ENCODE results near the gene C15orf39. TPM values are rescaled to one million over a fixed set of nuclear protein-coding genes. Genes with fewer than 3 reads are reported as not detected.
"Not testable (repeated sequence)": the region's sequence is repeated elsewhere in the genome, so short reads cannot be mapped to it uniquely, and the experiment has no call there.

Gene C15orf39
- total RNA-seq, result 14.8 TPM
- long read RNA-seq, full-length matches to known transcripts, result 3 of 10 reads
- long read RNA-seq, partial matches to known transcripts, result 6 of 10 reads
- long read RNA-seq, other reads (novel, unspliced or antisense), result 1 of 10 reads

GRCh38 chr15:75201616-75202250 is at the start of gene C15orf39:
Gene C15orf39, plus strand, starts transcription at chr15:75201882. Its CDS starts 4,167 bp downstream, at chr15:75206049.
- ATAC-seq, result peak; percentile 81
- intact Hi-C loops (cut with micrococcal nuclease), result loop anchor here (5.0 kb wide), 2 partner anchors 159 to 174 kb away; no protein-coding TSS in a partner anchor
- DNase-seq, result peak; percentile 90

DNA sequence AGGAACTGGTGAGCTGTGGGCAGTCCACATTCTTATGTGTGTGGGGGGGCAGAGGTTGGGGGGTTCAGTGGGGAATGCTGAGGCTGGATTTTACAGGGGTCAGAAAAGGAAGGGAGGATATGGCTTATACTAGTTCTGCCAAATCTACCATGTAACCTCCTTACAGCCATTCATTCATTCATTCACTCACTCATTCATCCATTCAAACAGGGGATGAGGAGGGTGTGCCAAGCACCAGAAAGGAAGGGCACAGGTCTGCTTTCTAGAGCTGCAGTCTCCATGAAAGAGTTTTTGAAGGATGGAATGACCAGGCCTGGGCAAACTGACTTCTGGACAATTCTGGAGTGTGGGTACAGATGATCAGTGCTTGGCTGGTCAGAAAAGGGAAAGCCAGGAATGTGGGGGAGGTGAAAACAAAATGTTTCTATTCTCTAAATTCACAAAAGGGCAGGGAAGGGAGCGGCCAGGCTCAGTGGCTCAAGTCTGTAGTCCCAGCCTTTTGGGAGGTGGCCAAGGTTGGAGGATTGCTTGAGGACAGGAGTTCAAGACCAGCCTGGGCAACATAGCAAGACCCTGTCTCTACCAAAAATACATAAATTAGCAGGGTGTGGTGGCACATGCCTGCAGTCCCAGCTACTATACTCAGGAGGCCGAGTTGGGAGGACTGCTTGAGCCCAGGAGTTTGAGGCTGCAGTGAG is 49.2 kb upstream of the C15orf39 start:
- DNase-seq, result no peak
- no peak for ATAC-seq
- intact Hi-C loops (cut with micrococcal nuclease), result no loop called here

- intact Hi-C loops (cut with micrococcal nuclease), result no loop called here
- DNase-seq (no peak), ATAC-seq (peak; percentile 37)
Observed at GRCh38 chr15:75153087-75153486, 48.6 kb upstream of the C15orf39 start.

DNA sequence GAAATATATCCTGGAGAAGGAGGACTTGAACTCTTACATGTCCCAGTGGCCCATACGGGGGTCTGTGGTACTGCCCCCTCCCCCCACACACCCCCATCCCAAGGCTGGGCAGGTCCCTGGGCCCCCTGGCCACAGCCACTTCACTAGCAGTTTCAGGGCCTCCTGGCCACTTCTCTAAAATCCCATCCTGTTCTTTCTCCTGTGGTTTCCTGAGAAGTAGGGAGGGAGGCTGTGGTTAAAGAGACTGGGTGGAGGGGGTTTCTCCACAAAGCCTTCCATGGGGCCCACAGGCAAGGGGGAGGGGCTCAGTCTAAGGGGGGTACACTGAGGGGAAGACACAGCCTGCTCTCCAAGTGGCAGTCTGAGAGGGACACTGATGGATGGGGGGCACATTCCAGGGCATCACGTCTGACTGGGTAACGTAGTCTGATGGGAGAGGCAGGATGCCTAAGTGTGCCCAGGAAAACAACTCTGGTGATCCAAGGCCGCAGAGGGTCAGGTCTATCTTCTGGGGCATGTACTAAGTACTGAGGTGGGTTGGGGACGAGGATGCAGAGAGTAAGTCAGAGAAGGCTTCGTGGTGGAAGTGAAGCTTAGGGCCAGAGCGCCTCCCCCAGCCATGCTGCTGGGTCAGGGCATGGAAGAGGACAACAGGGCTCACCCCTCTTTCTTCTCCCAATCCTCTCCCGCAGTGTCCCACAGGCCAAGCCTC is 48.0 kb upstream of the C15orf39 start:
- ATAC-seq, result peak; percentile 31
- intact Hi-C loops (cut with micrococcal nuclease), result no loop called here
- DNase-seq, result no peak

DNA sequence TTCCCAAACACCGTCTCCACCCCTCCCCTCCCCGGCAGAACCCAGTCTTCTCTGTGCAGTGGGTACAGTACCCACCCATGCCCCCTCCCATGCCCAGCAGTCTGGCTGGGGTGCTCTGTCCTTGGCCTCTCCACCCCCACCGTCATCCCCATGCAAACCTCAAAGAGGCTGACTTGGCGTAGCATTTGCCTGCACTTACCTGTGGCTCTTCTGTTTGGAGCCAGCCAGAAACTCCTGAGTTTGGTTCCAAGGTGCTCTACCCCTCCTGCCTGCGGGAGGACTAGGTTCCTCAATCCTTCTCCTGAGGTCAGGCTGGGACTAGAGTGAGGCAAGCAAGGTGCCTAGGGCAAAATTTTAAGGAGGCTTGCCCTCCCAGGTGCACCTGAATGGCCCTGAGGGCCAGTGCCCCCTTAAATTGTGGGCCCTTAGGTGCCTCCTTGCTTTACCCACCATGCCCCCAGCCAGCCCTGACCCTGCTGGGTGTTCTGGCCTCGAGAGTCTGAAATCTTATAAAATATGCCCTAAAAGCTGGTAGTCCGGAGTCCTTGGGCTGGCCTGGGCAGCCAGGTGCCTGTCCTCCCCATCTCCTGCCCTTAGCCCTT is 47.1 kb upstream of the C15orf39 start:
- intact Hi-C loops (cut with micrococcal nuclease), result no loop called here
- ATAC-seq (no peak), DNase-seq (no peak)

DNA sequence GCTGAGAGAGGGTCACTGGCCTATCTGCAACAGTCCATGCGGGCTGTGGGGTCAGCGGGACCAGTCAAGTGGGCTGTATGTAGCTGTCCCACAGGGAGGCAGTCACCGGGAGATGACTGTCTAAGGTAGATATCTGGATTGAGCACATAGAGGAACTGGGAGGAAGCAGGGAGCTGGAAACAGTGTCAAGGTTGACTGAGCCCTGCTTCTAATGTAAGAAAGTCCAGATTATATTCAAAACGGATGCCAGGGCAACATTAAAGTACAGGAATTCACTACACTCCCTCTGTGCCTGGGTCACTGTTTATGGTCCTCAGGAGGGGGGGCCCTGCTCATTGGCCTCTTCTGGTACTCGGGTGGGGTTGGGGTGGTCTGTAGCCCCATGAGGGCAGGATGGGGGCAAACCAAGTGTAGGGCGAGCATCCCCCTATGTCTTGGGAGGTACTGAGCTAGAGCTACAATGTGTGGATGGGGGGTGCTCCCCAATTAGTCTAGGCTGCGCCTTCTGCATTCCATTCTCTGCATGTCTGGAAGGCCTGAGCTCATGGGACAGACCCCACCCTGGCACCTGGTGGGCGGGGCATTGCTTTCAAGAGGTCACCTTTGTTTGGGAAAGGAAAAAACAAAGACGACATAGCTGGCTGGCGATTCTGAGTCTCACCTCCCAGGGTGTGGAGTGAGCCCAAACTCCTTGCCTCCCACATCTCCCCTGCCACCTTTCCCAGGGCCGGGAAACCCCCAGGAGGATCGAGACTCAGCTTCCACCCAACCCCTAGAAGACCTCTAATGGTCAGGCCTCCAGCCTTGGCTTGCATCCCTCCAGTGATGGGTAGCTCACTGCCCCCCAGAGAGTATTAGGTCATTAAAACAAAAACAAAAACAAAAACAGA is 45.1 kb upstream of the C15orf39 start:
- DNase-seq (no peak), ATAC-seq (no peak)
- intact Hi-C loops (cut with micrococcal nuclease), result no loop called here

DNA sequence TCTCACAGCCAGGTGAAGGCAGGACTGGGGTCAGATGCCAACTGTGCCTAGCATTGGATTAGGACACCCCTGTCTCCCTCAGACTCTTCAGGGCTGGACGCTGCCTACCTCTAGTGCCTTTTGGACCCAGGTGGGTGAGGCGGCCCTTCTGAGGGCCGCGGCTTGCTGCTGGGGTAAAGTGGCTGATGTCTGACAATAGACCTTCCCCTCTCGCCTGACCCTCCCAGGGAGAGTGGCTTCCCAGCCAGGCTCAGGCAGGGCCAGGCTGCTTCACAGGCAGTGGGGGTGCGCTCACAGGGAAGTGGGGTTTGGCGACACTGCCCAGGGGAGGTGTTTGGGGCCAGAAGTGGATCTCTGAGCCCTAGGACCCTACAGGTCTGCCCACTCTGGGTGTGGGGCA is 43.3 kb upstream of the C15orf39 start:
- DNase-seq, result no peak
- intact Hi-C loops (cut with micrococcal nuclease), result no loop called here
- no peak for ATAC-seq

- ATAC-seq (no peak), DNase-seq (no peak)
- intact Hi-C loops (cut with micrococcal nuclease), result no loop called here
Observed at GRCh38 chr15:75159244-75159643, 42.4 kb upstream of the C15orf39 start.

DNA sequence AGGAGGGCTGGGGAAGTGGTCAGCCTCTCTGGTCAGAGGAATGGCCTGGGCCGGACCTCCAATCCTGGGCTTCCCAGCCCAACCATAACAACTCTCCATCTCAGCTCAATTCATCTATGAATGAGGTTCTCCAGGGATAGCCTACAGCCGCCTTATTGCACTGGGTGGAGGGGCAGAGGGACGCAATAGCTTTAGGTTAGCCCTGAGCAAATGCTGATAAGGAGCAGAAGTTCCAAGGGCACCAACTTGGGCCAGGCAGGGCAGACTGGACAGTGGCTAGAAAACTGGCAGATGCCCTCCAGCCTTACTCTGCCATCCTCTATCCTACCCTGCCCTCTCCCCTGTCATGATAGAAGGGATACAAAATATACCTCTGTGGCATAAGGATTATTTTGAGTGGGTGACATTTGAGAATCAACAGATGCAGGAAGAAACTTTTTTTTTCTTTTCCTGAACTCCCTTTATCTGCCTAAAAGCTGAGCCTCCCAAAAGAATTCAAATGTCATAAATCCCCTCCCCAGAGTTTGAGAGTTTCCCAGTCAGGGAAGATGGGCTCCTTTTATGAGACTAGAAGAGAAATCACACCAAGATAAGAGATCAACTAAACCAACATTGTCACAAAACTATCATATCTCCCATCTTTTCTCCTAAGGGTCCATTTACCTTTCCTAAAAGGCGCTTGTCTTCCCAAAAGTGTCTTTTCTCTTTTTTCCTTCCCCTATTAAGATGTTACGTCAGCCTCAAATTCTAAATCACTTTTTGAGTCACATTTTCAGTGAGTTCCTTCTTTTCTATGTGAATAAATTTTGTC is 40.4 kb upstream of the C15orf39 start:
- ATAC-seq (no peak), DNase-seq (no peak)
- intact Hi-C loops (cut with micrococcal nuclease), result no loop called here

DNA sequence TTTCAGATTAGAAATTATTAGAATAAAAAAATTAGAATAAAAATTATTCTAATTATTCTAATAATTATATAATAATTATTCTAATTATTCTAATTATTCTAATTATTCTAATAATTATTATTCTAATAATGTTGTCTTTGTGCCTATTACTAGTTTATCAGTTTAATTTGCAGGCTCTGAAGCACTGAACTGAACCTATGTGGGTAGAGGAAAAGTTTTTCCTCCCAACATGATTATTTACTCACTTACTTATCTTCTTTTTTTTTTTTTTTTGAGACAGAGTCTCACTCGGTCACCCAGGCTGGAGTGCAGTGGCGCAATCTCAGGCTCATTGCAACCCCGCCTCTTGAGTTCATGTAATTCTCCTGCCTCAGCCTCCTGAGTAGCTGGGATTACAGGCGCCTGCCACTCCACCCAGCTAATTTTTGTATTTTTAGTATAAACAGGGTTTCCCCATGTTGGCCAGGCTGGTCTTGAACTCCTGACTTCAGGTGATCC is 39.7 kb upstream of the C15orf39 start:
- intact Hi-C loops (cut with micrococcal nuclease), result no loop called here
- DNase-seq (peak; percentile 48), ATAC-seq (peak; percentile 38)

GRCh38 chr15:75163150-75163564 is 38.5 kb upstream of the C15orf39 start:
- DNase-seq (no peak), ATAC-seq (no peak)
- intact Hi-C loops (cut with micrococcal nuclease), result no loop called here

- no peak for ATAC-seq
- DNase-seq, result no peak
- intact Hi-C loops (cut with micrococcal nuclease), result no loop called here
Observed at GRCh38 chr15:75164625-75165350, 36.9 kb upstream of the C15orf39 start.

DNA sequence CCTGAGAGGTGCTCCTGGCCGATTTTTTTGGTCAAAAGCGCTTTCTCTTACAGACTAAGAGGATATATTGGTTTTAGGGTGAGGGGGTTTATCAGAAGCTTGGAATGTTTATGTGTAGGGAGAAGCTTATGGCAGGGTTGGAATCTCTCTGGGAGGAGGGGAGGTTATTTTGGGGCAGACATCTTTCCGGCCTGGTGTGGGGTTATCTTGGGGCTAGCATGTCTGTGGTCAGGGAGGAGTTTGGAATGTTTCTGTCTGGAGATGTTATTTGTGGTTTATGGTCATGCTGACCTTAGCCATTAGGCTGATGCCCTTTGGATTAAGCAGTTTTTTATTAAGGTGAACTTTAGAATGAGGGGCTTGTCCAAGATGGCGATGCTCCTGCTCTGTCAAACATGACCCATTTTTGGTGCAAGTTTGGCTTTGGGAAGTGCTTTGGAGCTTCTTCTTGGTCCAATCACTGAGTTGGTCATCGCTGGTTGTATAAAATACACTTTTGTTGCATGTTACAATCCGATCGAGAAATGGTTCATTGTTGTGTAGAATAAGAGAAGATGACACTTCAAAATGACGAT is 35.1 kb upstream of the C15orf39 start:
- DNase-seq; ATAC-seq; intact Hi-C loops (cut with micrococcal nuclease): not testable (repeated sequence)

DNA sequence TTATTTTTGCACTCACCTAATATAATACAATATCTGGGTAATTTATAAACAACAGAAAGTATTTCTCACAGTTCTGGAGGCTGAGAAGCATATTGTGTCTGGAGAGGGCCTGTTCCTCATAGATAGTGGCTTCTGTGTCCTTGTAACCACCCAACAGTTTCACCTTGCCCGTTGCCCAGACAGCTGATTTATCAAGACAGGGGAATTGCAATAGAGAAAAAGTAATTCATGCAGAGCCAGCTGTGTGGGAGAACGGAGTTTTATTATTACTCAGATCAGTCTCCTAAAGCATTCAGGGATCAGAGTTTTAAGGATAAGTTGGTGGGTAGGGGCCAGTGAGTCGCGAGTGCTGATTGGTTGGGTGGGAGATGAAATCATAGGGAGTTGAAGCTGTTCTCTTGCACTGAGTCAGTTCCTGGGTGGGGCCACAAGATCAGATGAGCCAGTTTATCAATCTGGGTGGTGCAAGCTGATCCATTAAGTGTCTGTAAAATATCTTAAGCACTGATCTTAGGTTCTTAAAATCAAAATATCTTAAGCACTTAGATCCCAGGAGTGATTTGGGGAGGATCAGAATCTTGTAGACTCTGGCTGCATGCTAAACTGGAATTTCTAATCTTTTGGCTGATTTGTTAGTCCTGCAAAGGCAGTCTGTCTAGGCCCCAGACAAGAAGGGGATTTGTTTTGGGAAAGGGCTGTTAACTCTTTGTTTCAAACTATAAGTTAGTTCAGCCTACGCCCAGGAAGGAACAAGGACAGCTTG is 33.9 kb upstream of the C15orf39 start:
- intact Hi-C loops (cut with micrococcal nuclease), result no loop called here
- ATAC-seq (peak; percentile 15), DNase-seq (no peak)

DNA sequence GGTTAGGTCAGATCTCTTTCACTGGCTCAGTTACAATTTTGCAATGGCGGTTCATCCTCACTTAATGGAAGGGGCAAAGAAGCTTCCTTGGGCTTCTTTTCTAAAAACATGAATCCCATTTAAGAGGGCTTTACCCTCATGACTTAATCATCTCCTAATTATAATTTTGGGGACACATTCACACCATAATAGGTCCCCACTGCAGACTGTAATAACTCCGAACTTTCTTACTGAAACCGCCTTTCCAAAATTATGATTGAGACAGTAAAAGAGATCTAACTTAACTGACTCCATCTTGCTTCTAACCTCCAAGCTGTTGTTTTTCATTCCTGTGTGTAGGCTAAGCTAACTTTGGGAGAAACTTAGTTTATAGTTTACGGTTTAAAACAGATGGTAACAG is 33.3 kb upstream of the C15orf39 start:
- DNase-seq (no peak), ATAC-seq (no peak)
- intact Hi-C loops (cut with micrococcal nuclease), result no loop called here

DNA sequence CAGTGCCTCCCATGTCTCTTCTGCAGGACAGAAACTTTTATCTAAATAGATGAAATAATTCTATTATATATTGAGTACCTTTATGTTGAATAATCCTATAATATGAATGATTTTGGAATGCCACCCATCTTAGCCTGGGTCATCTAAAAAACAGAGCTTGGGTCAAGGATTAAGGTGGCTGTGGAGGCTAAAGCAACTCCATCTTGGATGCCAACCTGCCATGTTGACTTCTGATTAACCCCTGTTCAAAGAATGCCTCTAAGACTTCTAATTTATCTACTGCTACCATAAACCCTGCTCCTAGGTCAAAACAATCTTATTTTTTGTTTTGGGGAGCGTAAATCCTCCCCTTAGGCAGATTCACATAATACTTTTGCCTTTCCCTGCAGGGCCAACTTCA is 31.5 kb upstream of the C15orf39 start:
- no peak for ATAC-seq
- DNase-seq, result no peak
- intact Hi-C loops (cut with micrococcal nuclease), result no loop called here

All from left ventricle myocardium superior (tissue), 1 donor.